Activated CD4-positive, alpha-beta T cell treated with anti-CD3 and anti-CD28 coated beads, Interleukin-2, Interleukin-6, amounts not matched to agents 100 ng/mL and 50 ng/mL, durations not matched to agents 16 hours and 8 hours (primary cell): ENCODE results near the gene MUC3A.
"Not testable (repeated sequence)": the region's sequence is repeated elsewhere in the genome, so short reads cannot be mapped to it uniquely, and the experiment has no call there.

Experiments used
- DNase-seq: peaks from one replicate; pipeline ENCODE4 v3.0.0-alpha.2; 2020

MUC3A gene

DNA sequence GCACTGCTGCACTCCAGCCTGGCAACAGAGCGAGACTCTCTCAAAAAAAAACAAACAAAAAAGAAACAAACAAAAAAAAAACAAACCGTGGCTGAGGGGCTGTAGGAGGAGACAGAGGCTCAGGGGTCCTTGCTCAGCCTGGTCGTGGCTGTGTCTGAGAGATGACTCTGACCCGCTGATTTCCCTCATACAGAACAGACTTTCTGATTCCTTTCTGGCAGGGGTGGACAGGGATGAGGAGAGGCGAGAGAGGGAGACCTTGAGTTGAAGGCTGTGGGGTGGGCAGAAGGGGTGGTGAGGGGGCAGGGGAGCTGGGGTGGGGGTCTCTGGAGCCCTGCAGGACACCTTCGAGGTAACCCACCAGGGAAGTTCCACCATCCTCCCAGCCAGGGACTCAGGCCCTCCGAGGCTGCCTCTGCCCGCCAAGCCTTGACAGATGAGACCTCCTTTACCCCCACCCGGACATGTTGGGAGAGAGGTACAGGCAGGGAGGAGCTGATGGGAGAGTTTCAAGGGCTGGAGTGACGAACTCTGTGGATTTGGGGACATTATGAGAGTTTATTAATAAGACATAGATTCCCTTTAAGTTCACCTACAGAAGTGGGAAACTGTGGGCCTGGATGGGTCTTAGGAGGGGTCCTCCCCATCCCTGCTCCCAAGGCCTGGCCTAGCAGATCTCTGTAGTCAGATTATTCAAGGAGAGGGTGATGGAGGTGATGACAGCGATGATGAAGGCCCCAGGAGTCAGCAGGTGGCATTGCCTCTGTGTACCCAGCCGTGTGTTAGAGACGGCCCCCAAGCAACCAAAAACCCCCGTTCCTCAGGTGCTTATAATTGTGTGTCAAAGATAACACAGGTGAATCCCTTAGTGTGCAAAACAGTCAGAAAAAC is 22.0 kb downstream of the MUC3A start:
- DNase-seq: no peak

DNA sequence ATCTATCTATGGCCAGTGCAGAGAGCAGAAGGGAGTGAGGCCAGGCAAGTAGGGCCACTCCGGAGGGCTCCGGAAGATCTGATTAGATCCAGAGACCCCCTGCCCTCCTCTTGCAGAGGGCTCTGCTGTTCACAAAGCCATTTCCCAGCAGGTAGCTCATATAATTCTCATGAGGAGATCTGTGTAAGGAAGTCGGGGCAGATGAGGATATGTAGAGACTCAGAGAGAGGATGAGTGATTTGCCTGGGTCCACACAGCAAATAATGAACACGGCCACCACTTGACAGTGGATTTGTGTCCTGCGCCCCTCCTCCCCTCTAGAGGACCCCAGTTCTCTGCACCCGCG is 22.6 kb downstream of the MUC3A start:
- no peak for DNase-seq

DNA sequence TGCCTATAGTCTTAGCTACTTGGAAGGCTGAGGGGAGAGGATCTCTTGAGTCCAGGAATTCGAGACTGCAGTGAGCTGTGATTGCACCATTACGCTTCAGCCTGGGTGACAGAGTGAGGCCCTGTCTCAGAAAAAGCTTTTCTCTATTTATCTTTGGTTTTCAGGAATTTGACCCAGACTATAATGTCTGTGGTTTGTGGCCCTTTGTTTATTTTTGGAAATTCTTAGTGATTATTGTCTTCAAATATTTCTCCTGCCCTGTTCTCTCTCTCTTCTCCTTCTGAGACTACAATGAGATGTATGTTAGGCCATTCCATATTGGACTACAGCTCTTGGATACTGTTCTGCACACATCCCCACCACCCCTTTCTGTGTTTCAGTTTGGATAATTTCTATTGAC is 24.7 kb downstream of the MUC3A start:
- no peak for DNase-seq

DNA sequence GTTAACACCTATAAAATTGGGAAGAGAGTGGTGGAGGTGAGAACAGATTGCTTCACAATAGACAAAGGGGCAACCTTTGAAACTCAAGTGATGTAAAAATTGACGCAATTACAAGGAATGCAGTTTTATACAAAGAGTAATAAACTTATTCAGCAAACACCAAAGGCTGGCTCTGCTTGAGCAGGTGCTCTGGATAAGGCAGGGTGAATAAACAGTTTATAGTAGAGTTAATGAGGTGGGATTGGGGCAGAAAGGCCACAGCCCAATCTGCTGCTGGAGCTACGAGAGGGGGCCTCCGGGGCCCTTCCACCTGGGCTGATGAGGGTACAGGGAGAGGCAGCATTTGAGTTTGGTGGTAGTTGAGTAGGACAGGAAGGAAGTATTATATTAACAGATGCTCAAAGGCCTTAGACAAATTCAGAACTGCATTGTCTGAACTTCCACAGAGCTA is 26.1 kb downstream of the MUC3A start:
- DNase-seq: no peak

DNA sequence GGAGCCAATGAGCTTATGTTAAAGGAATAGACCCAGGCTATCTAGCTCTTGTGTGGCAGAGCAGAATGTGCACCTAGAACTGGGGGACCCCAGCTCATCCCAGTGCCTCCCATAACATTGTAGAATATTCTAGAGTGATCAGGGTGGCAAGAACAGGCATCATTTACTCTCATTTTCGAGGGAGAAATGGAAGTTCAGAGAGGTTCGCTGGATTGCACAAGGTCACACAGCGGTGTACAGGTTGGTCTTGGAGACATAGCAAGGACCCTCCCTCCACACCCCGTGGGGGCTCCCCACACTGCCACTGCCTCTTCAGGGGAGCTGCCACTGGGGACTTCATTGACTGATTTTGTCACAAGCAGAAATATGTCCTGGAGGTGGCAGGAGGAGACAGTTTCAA is 29.0 kb downstream of the MUC3A start:
- no peak for DNase-seq

DNA sequence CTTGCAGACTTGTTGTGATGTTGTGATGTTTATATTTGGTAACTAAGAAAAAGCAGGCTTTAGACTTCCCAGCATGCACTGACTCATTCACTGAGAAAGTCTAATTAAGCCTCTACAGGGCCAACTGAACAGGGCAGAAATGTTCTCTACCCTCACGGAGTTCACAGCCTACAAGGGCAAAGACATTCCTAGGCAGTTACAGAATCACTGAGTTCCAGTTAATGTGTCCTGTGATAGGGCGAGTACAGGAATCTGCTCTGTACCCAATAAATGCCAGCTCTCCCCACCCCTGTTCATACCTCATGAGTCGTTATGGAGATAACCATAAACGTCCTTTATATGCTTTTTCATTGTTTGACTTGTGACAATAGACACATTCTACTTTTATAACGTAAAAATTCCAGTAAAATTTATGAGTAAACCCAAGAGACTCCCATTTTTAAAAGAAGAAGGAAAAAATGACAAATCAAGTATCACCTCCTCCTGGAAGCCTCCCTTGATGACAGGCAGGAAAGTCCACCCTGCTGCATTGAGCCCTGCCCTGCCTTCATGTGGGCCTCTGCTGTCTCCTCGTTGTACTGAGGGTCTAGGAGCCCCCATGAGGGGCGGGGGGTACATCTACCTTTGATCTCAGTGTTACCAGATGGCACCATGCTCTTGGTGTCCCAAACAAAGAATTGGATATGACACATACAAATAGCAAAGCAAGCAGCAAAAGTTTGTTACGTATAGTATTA is 34.3 kb downstream of the MUC3A start:
- DNase-seq: no peak

DNA sequence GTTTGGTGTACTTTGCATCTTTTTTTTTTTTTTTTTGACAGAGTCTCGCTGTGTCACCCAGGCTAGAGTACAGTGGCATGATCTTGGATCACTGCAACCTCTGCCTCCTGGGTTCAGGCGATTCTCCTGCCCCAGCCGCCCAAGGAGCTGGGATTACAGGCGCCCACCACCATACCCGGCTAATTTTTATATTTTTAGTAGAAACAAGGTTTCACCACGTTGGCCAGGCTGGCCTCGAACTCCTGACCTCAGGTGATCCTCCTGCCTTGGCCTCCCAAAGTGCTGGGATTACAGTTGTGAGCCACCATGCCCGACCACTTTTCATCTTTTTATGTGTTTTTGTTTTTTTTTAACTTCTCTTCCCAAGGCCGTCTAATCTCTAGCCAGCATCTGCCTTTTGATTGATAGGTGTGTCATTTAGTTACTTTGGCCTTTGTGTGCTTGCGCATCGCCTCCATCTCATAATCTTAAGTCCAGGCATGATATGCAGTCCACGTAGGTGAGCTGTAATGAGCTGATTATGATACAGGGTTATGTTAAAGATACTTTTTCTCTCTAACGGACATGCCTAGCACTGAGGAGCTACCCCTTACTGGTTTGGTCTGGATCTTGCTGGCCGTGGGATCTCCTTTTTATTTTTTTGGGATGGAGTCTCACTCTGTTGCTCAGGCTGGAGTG is 35.0 kb downstream of the MUC3A start:
- DNase-seq: not testable (repeated sequence)

DNA sequence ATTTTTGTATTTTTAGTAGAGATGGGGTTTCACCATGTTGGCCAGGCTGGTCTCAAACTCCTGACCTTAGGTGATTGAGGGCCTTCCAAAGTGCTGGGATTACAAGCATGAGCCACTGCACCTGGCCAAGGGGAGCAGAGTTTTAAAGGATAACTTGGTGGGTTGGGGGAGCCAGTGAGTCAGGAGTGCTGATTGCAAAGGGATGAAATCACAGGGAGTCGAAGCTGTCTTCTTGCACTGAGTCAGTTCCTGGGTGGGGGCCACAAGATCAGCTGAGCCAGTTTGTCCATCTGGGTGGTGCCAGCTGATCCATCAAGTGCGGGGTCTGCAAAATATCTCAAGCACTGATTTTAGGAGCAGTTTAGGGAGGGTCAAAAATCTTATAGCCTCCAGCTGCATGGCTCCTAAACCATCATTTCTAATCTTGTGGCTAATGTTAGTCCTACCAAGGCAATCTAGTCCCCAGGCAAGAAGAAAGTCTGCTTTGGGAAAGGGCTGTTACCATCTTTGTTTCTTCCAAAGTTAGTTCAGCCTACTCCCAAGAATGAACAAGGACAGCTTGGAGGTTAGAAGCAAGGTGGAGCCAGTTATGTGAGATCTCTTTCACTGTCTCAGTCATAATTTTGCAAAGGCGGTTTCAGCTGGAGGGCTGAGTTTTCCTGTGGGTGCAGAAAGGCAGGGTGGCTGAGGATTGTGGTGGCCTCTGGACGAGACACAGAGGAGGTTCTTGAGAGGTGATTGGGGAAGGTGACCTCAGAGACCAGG is 35.9 kb downstream of the MUC3A start:
- not testable (repeated sequence) for DNase-seq

DNA sequence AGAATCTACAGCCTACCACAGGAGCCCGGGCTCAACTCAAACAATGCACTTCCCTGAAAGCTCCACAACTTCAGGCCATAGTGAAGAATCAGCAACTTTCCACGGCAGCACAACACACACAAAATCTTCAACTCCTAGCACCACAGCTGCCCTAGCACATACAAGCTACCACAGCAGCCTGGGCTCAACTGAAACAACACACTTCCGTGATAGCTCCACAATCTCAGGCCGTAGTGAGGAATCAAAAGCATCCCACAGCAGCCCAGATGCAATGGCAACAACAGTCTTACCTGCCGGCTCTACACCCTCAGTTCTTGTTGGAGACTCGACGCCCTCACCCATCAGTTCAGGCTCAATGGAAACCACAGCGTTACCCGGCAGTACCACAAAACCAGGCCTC is 42.3 kb downstream of the MUC3A start:
- no peak for DNase-seq

DNA sequence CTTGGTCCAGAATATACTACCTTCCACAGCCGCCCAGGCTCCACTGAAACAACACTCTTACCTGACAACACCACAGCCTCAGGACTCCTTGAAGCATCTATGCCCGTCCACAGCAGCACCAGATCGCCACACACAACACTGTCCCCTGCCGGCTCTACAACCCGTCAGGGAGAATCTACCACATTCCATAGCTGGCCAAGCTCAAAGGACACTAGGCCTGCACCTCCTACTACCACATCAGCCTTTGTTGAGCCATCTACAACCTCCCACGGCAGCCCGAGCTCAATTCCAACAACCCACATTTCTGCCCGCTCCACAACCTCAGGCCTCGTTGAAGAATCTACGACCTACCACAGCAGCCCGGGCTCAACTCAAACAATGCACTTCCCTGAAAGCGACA is 42.9 kb downstream of the MUC3A start:
- not testable (repeated sequence) for DNase-seq

DNA sequence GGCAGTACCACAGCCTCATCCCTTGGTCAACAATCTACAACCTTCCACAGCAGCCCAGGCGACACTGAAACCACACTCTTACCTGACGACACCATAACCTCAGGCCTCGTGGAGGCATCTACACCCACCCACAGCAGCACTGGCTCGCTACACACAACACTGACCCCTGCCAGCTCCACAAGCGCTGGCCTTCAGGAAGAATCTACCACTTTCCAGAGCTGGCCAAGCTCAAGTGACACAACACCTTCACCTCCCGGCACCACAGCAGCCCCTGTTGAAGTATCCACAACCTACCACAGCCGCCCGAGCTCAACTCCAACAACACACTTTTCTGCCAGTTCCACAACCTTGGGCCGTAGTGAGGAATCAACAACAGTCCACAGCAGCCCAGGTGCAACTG is 45.3 kb downstream of the MUC3A start:
- DNase-seq: not testable (repeated sequence)

DNA sequence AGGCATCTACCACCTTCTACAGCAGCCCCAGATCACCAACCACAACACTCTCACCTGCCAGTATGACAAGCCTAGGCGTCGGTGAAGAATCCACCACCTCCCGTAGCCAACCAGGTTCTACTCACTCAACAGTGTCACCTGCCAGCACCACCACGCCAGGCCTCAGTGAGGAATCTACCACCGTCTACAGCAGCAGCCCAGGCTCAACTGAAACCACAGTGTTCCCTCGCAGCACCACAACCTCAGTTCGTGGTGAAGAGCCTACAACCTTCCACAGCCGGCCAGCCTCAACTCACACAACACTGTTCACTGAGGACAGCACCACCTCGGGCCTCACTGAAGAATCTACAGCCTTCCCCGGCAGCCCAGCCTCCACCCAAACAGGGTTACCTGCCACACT is 49.2 kb downstream of the MUC3A start:
- DNase-seq: not testable (repeated sequence)

DNA sequence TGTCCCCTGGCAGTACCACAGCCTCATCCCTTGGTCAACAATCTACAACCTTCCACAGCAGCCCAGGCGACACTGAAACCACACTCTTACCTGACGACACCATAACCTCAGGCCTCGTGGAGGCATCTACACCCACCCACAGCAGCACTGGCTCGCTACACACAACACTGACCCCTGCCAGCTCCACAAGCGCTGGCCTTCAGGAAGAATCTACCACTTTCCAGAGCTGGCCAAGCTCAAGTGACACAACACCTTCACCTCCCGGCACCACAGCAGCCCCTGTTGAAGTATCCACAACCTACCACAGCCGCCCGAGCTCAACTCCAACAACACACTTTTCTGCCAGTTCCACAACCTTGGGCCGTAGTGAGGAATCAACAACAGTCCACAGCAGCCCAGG is 50.0 kb downstream of the MUC3A start:
- DNase-seq: not testable (repeated sequence)

DNA sequence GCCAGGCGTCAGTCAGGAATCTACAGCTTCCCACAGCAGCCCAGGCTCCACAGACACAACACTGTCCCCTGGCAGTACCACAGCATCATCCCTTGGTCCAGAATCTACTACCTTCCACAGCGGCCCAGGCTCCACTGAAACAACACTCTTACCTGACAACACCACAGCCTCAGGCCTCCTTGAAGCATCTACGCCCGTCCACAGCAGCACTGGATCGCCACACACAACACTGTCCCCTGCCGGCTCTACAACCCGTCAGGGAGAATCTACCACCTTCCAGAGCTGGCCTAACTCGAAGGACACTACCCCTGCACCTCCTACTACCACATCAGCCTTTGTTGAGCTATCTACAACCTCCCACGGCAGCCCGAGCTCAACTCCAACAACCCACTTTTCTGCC is 50.7 kb downstream of the MUC3A start:
- DNase-seq: not testable (repeated sequence)

DNA sequence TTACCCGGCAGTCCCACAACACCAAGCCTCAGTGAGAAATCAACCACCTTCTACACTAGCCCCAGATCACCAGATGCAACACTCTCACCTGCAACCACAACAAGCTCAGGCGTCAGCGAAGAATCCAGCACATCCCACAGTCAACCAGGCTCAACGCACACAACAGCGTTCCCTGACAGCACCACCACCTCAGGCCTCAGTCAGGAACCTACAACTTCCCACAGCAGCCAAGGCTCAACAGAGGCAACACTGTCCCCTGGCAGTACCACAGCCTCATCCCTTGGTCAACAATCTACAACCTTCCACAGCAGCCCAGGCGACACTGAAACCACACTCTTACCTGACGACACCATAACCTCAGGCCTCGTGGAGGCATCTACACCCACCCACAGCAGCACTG is 53.0 kb downstream of the MUC3A start:
- DNase-seq: not testable (repeated sequence)

DNA sequence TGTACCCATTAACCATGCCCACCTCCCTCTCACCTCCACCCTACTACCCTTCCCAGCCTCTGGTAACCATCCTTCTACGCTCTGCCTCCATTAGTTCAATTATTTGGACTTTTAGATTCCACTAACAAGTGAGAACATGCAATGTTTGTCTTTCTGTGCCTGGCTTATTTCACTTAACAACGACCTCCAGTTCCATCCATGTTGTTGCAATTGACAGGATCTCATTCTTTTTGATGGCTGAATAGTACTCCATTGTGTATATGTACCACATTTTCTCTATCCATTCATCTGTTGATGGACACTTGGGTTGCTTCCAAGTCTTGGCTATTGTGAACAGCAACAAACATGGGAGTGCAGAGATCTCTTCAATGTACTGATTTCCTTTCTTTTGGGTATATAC is 58.0 kb downstream of the MUC3A start:
- not testable (repeated sequence) for DNase-seq

DNA sequence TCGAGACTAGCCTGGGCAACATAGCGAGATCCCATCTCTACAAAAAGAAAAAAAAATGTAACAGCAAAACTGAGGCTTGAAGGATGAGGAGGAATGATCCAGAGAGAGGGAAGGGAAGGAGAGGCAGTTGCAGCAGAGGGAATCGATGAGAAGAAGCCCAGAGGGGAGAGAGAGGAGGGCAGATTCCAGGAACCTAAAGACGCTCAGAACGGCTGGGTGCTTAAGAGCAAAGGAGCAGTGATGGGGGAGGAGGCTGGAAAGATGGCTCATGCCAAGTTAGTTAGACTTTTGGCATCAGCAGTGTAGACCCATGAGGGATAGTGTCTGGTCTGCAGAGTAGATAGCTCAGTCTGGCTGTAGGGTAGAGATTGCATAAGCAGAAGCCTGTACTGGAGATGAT is 60.3 kb downstream of the MUC3A start:
- no peak for DNase-seq

DNA sequence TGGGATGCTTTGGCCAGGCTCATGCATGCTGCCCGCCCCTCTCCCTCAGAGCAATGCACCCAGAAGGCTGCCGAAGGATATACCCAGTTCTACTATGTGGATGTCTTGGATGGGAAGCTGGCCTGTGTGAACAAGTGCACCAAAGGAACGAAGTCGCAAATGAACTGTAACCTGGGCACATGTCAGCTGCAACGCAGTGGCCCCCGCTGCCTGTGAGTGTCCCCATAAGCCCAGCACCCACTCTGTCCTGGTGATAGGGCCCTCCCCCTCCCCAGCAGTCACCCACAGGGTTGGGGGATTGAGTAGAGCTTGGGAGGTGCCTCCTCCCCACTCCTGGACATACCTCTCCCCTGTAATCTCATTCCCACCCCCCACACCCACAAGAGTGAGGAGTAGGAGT is 63.6 kb downstream of the MUC3A start:
- DNase-seq: no peak

DNA sequence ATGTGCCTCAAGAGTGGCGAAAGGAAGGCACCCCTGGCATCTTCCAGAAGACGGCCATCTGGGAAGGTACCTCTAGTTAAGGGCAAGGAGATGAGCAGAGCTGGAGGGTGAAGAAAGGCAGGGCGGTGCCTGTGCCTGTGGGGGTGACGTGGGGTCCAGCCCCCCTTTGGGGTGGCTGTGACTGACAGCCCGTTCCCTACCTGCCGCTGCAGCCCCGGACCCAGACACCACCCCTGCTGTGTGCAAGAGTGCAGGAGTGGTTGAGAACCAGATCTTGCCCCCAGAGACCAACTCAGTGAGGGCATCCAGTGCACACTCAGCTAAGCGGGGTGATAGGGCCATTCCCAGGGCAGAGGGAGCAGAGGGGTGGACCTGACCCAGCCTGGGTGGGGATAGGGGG is 66.3 kb downstream of the MUC3A start:
- no peak for DNase-seq

DNA sequence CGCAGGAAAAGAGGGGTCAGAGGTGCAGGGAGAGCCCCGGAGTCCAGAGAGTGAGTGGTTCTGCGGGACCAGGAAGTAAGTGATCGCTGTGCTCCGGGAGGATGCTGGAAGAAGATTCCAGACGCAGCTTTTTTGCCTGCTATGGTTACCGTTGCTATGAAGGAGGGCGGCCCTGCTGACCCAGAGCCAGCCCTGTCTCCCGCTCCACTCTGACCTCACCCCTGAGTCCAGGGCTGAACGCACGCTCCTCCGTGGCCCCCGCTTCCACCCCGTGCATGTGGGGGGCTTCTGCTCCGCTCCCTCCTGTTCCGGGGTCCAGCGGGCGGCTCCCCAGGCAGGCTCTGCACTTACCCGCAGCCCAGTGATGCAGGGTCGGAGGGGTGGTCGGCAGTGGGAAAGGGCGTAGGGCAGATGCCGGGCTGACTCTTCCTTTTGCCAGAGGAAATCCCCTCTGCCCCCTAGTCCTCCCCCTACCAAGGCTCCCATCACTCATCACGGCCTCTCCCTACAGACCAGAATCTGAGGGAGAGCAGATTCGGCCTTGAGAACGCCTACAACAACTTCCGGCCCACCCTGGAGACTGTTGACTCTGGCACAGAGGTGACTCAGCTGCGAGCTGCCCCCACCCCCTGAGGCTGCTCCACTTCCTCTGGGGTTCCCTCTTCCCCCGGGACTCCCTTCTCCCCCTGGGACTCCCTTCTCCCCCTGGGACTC is 67.9 kb downstream of the MUC3A start:
- peak; percentile 82 for DNase-seq
